ENCODE data around the gene TSC1.

TSC1 gene

GRCh38 chr9:132879457-132880323 is 64.7 kb downstream of the TSC1 start:
- TF ChIP-seq CTCF (IDR thresholded peaks at IDR 0.05; ENCODE audit: insufficient read depth, low read length, poor library complexity, severe bottlenecking) (no peak), EZH2phosphoT487 (conservative IDR thresholded peaks at IDR 0.05; ENCODE audit: low read length) (no peak)
- Histone ChIP-seq H4K20me1 (ENCODE audit: low read depth, low read length) (no peaks in the 10 kb centered on the region), H3K4me3 (ENCODE audit: insufficient read depth, low read length, poor library complexity, severe bottlenecking) (no peak overlapping the region), H3K4me2 (ENCODE audit: low read depth, low read length, poor library complexity, severe bottlenecking) (no peak overlapping the region), H3K9me3 (ENCODE audit: insufficient read depth, low read length) (no peaks in the 10 kb centered on the region), H3K36me3 (ENCODE audit: low read length) (no peaks in the 10 kb centered on the region), H3F3A (ENCODE audit: insufficient read depth) (peaks cover 3% of the 10 kb centered on the region; the same call in 1 of the 2 replicates), H2AFZ (ENCODE audit: low read depth, low read length, severe bottlenecking) (no peak overlapping the region), H3K27me3 (ENCODE audit: low read length) (no peaks in the 10 kb centered on the region; the same call in 1 of the 2 replicates), H3K9ac (ENCODE audit: low read length) (no peak overlapping the region), H3K79me2 (ENCODE audit: insufficient read depth, low read length) (no peaks in the 10 kb centered on the region), H3K9me2 (replicated peaks; ENCODE audit: insufficient read depth, low read length) (no peaks in the 10 kb centered on the region), H3K27ac (ENCODE audit: low read depth, low read length) (no peak overlapping the region)

- Histone ChIP-seq H3K27ac (ENCODE audit: low read depth, low read length) (no peak within 1 kb of the TSS), H3K9me2 (replicated peaks; ENCODE audit: insufficient read depth, low read length) (no peaks in the 10 kb centered on the region), H3K36me3 (ENCODE audit: low read length) (no peaks in the 10 kb centered on the region), H3K4me3 (ENCODE audit: insufficient read depth, low read length, poor library complexity, severe bottlenecking) (peak within 1 kb of the TSS; percentile 100), H3K27me3 (ENCODE audit: low read length) (no peaks in the 10 kb centered on the region; the same call in 1 of the 2 replicates), H3F3A (ENCODE audit: insufficient read depth) (peaks cover 3% of the 10 kb centered on the region; the same call in 1 of the 2 replicates), H3K79me2 (ENCODE audit: insufficient read depth, low read length) (no peaks in the 10 kb centered on the region), H3K4me2 (ENCODE audit: low read depth, low read length, poor library complexity, severe bottlenecking) (peak within 1 kb of the TSS; percentile 100), H4K20me1 (ENCODE audit: low read depth, low read length) (no peaks in the 10 kb centered on the region), H3K9me3 (ENCODE audit: insufficient read depth, low read length) (no peaks in the 10 kb centered on the region), H3K9ac (ENCODE audit: low read length) (peak within 1 kb of the TSS; percentile 88), H2AFZ (ENCODE audit: low read depth, low read length, severe bottlenecking) (peak within 1 kb of the TSS; percentile 100)
- TF ChIP-seq CTCF (IDR thresholded peaks at IDR 0.05; ENCODE audit: insufficient read depth, low read length, poor library complexity, severe bottlenecking) (no peak), EZH2phosphoT487 (conservative IDR thresholded peaks at IDR 0.05; ENCODE audit: low read length) (no peak)
Measured at GRCh38 chr9:132878695-132879456, 65.5 kb downstream of the TSC1 start, which contains the start of gene SPACA9. SPACA9 (plus strand) TSS chr9:132878898; CDS start chr9:132883948, 5,050 bp downstream.

- H3K9ac ChIP-seq (ENCODE audit: low read length), result peak within 1 kb of the TSS; percentile 88
- no peaks in the 10 kb centered on the region for H3K9me3 ChIP-seq (ENCODE audit: insufficient read depth, low read length)
- H3K4me3 ChIP-seq (ENCODE audit: insufficient read depth, low read length, poor library complexity, severe bottlenecking), result peak within 1 kb of the TSS; percentile 100
- no peaks in the 10 kb centered on the region for H3K9me2 ChIP-seq (replicated peaks; ENCODE audit: insufficient read depth, low read length)
- no peaks in the 10 kb centered on the region for H4K20me1 ChIP-seq (ENCODE audit: low read depth, low read length)
- no peaks in the 10 kb centered on the region for H3K79me2 ChIP-seq (ENCODE audit: insufficient read depth, low read length)
- peak within 1 kb of the TSS; percentile 100 for H3K4me2 ChIP-seq (ENCODE audit: low read depth, low read length, poor library complexity, severe bottlenecking)
- H3K27me3 ChIP-seq (ENCODE audit: low read length), result no peaks in the 10 kb centered on the region; the same call in 1 of the 2 replicates
- H3K27ac ChIP-seq (ENCODE audit: low read depth, low read length), result no peak within 1 kb of the TSS
- H3K36me3 ChIP-seq (ENCODE audit: low read length), result no peaks in the 10 kb centered on the region
- TF ChIP-seq CTCF (IDR thresholded peaks at IDR 0.05; ENCODE audit: insufficient read depth, low read length, poor library complexity, severe bottlenecking) (no peak), EZH2phosphoT487 (conservative IDR thresholded peaks at IDR 0.05; ENCODE audit: low read length) (no peak)
- peaks cover 3% of the 10 kb centered on the region; the same call in 1 of the 2 replicates for H3F3A ChIP-seq (ENCODE audit: insufficient read depth)
- peak within 1 kb of the TSS; percentile 100 for H2AFZ ChIP-seq (ENCODE audit: low read depth, low read length, severe bottlenecking)
Measured at GRCh38 chr9:132877824-132878694, 66.4 kb downstream of the TSC1 start, which contains the start of gene AK8. AK8 (minus strand) TSS chr9:132878284; CDS start chr9:132878255, 29 bp downstream.
